CD4-positive, alpha-beta T cell (primary cell): ENCODE data around the gene DROSHA. TPM values are rescaled to one million over a fixed set of nuclear protein-coding genes. Genes with fewer than 3 reads are reported as not detected.

ENCODE experiments used
- ATAC-seq: fragments of 200-7000 bp; cut with Tn5 transposase; one replicate; pipeline ENCODE4 v1.10.0; 2022; ENCODE audit warnings: mild to moderate bottlenecking; ENCODE audit not compliant: poor library complexity
- CTCF ChIA-PET: fragments of 350-600 bp; sonication (Branson Sonifier 250); formaldehyde crosslinking; loops from one replicate; lab custom pipeline; 2021; ENCODE audit warnings: antibody characterized with exemption, inconsistent platforms; lab: Charles Lee
- POLR2A ChIA-PET: fragments of 350-600 bp; sonication (Branson Sonifier 250); formaldehyde crosslinking; loops from one replicate; lab custom pipeline; 2021; ENCODE audit warnings: antibody characterized with exemption, inconsistent platforms; lab: Charles Lee
- DNase-seq, 14 experiments: peaks; one replicate each; pipeline ENCODE4 v3.0.0-alpha.2; 2013 to 2020; ENCODE audit warnings: mixed read lengths in 2 of 14
- H3K27ac ChIP-seq, 2 donors: one replicate each; pipeline versions ENCODE4 v1.5.1 to v1.7.0; 2013; ENCODE audit warnings: low read length in 2 of 2, low read depth in 1 of 2, mild to moderate bottlenecking in 1 of 2
- H3K27me3 ChIP-seq, 2 experiments: 1 replicate in 1 of 2; 2 replicates in 1 of 2; pipeline versions ENCODE4 v1.6.1 to v1.7.0; 2013; ENCODE audit warnings: low read length in 2 of 2, control low read depth in 1 of 2, mild to moderate bottlenecking in 1 of 2, moderate library complexity in 1 of 2; ENCODE audit not compliant: insufficient read depth in 2 of 2, control insufficient read depth in 1 of 2
- H3K36me3 ChIP-seq: one replicate; pipeline ENCODE4 v1.6.1; 2013; ENCODE audit warnings: low read length, control low read depth; ENCODE audit not compliant: insufficient read depth
- H3K4me1 ChIP-seq: one replicate; pipeline ENCODE4 v1.6.1; 2013; ENCODE audit warnings: low read length, control low read depth; ENCODE audit not compliant: insufficient read depth
- H3K4me3 ChIP-seq: one replicate; pipeline ENCODE4 v1.5.1; 2013; ENCODE audit warnings: mild to moderate bottlenecking, low read length, moderate library complexity
- H3K9me3 ChIP-seq, 2 experiments: 1 replicate in 1 of 2; 2 replicates in 1 of 2; pipeline versions ENCODE4 v1.6.1 to v1.7.0; 2013; ENCODE audit warnings: low read length in 2 of 2, mild to moderate bottlenecking in 2 of 2, control low read depth in 1 of 2, moderate library complexity in 1 of 2; ENCODE audit not compliant: control insufficient read depth in 1 of 2, insufficient read depth in 1 of 2
- H3K27ac Mint-ChIP-seq: one replicate; pipeline ENCODE4 v1.8.0; 2020; ENCODE audit warnings: mixed read lengths
- H3K27me3 Mint-ChIP-seq: one replicate; pipeline ENCODE4 v1.8.0; 2021; ENCODE audit warnings: mixed read lengths
- H3K36me3 Mint-ChIP-seq: one replicate; pipeline ENCODE4 v1.8.0; 2021; ENCODE audit warnings: low read depth, mixed read lengths
- H3K4me1 Mint-ChIP-seq: one replicate; pipeline ENCODE4 v1.8.0; 2021; ENCODE audit warnings: low read depth, mixed read lengths
- H3K4me3 Mint-ChIP-seq: one replicate; pipeline ENCODE4 v1.8.0; 2020; ENCODE audit warnings: mild to moderate bottlenecking, mixed read lengths
- H3K9me3 Mint-ChIP-seq: one replicate; pipeline ENCODE4 v1.8.0; 2020; ENCODE audit warnings: mixed read lengths
- CTCF ChIP-seq: fragments of 200-600 bp; IDR thresholded peaks from one replicate; pipeline ENCODE4 v1.8.0; 2022; ENCODE audit warnings: antibody characterized with exemption, mild to moderate bottlenecking
- intact Hi-C, 2 experiments: fragments of 100-400 bp; cut with DNase I in 1 of 2; cut with micrococcal nuclease in 1 of 2; formaldehyde crosslinking; loops; one replicate each; pipeline versions ENCODE4 v1.15.1 to v1.9.0; 2023 to 2025; cut with DNase I, micrococcal nuclease
- total RNA-seq, 174 experiments: library from RNA in 2 of 174; stranded (reverse) in 2 of 174; gene quantifications; one replicate each; pipeline ENCODE4 v1.2.3 and lab custom pipeline; 2021 to 2026

DROSHA gene
- total RNA-seq, 2 experiments from 2014 or later: 28.8 to 38.1 TPM

GRCh38 chr5:31392061-31392460, 139.8 kb downstream of the DROSHA start:
- peaks cover 3% of the 10 kb centered on the region for H3K9me3 Mint-ChIP-seq
- ChIA-PET POLR2A (no interaction called here), CTCF (no interaction called here)
- no peaks in the 10 kb centered on the region for H3K36me3 Mint-ChIP-seq
- Histone ChIP-seq H3K4me1 (no peaks in the 10 kb centered on the region), H3K4me3 (no peak overlapping the region), H3K36me3 (no peaks in the 10 kb centered on the region), H3K27ac (no peak overlapping the region), H3K27me3 (no peaks in the 10 kb centered on the region), H3K9me3 (peaks cover 0 to 12% of the 10 kb centered on the region in 2 experiments)
- no peak for DNase-seq
- H3K4me1 Mint-ChIP-seq: no peaks in the 10 kb centered on the region
- TF ChIP-seq CTCF: no peak
- H3K27ac Mint-ChIP-seq: no peak overlapping the region
- ATAC-seq: no peak
- intact Hi-C loops: no loop called here
- no peaks in the 10 kb centered on the region for H3K27me3 Mint-ChIP-seq
- H3K4me3 Mint-ChIP-seq: no peak overlapping the region

GRCh38 chr5:31390256-31390655, 141.6 kb downstream of the DROSHA start:
- Mint-ChIP-seq H3K4me3 (no peak overlapping the region), H3K4me1 (no peaks in the 10 kb centered on the region), H3K9me3 (peaks cover 3% of the 10 kb centered on the region), H3K36me3 (no peaks in the 10 kb centered on the region), H3K27ac (no peak overlapping the region), H3K27me3 (no peaks in the 10 kb centered on the region)
- Histone ChIP-seq H3K4me1 (no peaks in the 10 kb centered on the region), H3K9me3 (peaks cover 0 to 14% of the 10 kb centered on the region in 2 experiments), H3K27ac (no peak overlapping the region), H3K36me3 (no peaks in the 10 kb centered on the region), H3K27me3 (no peaks in the 10 kb centered on the region), H3K4me3 (no peak overlapping the region)
- DNase-seq (no peak), ATAC-seq (no peak)
- intact Hi-C loops: no loop called here
- CTCF ChIA-PET: interaction anchor here (0.6 kb wide), 1 partner anchor 62 kb away, joined by 3 read pairs; no protein-coding TSS in a partner anchor
- POLR2A ChIA-PET: no interaction called here
- TF ChIP-seq CTCF: no peak

- H3K4me3 Mint-ChIP-seq: no peak overlapping the region
- DNase-seq: no peak
- ChIA-PET CTCF (no interaction called here), POLR2A (no interaction called here)
- no peak for ATAC-seq
- Histone ChIP-seq H3K9me3 (peaks cover 0 to 17% of the 10 kb centered on the region in 2 experiments), H3K4me3 (no peak overlapping the region), H3K36me3 (no peaks in the 10 kb centered on the region), H3K27ac (no peak overlapping the region), H3K4me1 (no peaks in the 10 kb centered on the region), H3K27me3 (peaks cover 0 to 5% of the 10 kb centered on the region in 2 experiments)
- no peak overlapping the region for H3K27ac Mint-ChIP-seq
- no peaks in the 10 kb centered on the region for H3K4me1 Mint-ChIP-seq
- intact Hi-C loops: no loop called here
- H3K27me3 Mint-ChIP-seq: peaks cover 28% of the 10 kb centered on the region
- TF ChIP-seq CTCF: no peak
- no peaks in the 10 kb centered on the region for H3K36me3 Mint-ChIP-seq
- peaks cover 3% of the 10 kb centered on the region for H3K9me3 Mint-ChIP-seq
Measured at GRCh38 chr5:31385774-31386537, 145.9 kb downstream of the DROSHA start.
